GM21526 (cell line): Measurements from ENCODE around the gene ROBO1.
"Not testable (repeated sequence)": the region's sequence is repeated elsewhere in the genome, so short reads cannot be mapped to it uniquely, and the experiment has no call there.

ENCODE experiments used
- ATAC-seq: cut with Tn5 transposase; IDR thresholded peaks from one replicate; pipeline ENCODE4 v1.9.1; 2021; ENCODE audit warnings: moderate library complexity; ENCODE audit not compliant: unreplicated experiment, low FRiP score

Gene ROBO1

DNA sequence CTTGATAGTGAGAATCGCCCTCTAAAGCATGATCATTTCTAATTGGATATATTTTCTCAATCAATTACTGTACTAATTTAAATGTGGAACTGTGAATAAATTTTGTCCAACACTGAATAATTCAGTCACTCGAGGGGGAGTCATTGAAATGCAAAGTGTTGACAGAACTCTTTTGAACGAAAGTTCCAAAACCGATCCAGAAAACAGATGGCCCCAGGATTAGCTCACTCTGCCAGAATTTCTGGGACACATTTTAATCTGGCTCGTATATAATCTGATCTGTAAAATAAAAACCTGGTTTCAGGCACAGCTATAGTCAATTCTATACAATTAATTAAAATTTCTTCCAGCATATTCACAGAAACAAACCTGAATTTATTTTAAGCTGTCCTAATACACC is 580.4 kb downstream of the ROBO1 start:
- no peak for ATAC-seq

DNA sequence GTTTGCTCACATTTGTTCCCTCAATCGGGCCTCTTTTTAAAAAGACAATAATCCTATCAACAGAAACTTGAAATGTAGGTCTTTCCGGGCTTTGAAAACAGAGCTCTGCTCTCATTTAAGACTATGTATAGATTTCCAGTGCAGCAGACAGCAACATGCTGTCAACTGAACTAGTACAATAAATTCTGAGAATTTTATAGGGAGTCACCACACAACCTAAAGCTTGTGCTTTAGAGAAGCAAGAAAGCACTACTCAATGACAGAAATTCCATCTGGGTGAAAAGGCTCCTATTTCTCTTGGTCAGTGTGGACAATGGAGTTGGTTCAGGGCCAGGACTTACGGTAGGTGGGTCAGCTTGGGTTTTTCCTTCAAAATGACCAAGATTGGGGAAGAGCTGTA is 583.5 kb downstream of the ROBO1 start:
- no peak for ATAC-seq

DNA sequence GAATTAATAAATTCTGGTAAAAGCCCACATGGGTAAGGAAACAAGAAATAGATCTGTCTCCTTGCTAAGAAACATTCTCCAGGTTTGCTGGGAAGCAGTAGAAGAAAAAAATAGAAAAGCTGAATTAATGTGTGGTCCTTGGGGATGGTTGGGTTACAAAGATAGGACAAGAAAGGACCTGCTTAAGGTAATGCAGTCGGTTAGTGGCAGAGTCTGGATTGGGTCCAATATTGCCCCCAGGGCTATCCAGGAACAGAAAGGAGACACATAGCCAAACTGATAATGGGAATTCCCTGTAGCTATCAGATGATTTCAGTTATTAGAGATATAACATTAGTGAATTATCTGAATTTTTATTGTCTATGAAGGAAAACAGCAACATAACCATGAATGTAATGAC is 584.3 kb downstream of the ROBO1 start:
- no peak for ATAC-seq

DNA sequence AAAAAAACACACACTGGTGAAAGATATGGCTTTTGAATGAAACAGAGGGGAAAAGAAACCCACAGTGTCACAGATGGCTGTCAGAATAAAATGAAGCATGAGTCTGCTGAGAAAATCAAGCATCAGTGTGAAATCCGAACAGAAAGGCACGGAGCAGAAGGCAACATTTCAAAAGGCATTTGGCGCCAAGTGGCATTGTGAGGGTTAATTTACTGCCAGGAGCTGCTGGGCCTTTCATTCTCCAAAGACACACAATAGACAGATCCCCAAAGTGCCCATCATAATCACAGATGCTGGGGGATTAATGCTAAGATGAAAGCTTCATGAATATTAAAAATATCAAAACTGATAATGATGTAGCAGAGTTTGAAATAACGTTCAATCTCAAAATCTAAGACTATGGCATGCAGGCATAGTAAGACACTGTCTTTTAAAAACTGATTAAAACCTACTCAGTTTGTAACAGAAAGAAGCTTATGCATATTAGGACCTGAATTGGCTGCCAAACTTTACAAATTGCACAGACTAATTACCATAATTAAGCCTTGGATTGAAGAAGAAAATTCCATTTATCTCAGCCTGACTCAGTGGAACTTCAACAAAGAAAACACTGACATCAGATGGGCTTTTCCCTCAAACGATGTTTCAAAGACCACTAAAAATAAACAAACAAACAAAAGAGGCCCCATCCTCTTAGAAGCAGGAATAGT is 589.2 kb downstream of the ROBO1 start:
- ATAC-seq: no peak

DNA sequence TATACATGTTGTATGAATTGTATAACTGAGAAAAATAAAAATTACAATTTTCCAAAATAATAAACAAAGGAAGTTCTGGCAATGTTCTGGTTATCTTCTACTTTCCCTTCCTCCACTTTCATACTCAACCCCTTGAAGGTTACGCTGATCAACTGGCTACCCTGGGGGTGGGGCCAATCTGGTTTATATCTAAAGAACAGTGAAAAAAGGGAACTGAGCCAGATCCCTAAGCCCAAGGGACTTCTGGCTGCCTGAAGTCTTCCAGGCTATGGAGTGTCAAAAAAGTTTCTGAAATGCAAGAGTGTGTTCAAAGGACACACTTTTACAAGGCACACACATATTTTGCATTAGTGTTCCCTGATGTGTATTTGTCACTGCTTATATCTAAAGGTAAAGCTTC is 591.9 kb downstream of the ROBO1 start:
- ATAC-seq: no peak

DNA sequence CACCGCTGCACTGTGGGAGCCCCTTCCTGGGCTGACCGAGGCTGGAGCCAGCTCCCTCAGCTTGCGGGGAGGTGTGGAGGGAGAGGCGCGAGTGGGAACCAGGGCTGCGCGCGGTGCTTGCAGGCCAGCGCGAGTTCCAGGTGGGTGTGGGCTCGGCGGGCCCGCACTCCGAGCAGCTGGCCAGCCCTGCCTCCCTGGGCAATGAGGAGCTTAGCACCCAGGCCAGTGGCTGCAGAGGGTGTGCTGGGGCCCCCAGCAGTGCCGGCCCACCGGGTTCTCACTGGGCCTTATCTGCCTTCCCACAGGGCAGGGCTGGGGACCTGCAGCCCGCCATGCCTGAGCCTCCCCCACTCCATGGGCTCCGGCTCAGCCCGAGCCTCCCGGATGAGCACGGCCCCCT is 594.5 kb downstream of the ROBO1 start:
- not testable (repeated sequence) for ATAC-seq

DNA sequence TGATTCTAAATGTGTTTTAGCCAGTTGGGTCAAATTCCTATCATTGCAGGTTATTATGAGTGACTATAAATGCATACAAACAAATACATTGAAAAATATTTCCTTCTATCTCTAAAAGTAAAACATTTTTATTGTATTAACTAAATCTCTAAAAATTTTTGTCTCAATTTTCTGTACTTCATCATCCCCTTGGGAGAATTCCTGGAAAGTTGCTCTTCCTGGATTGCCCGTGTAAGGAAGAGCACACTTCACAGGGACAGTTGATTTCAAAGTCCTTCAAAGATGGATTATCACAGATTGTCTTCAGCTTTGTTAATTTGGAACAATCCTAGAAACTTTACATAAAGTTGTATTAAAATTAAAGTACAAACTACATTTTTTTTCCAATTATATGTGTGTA is 595.6 kb downstream of the ROBO1 start:
- no peak for ATAC-seq

DNA sequence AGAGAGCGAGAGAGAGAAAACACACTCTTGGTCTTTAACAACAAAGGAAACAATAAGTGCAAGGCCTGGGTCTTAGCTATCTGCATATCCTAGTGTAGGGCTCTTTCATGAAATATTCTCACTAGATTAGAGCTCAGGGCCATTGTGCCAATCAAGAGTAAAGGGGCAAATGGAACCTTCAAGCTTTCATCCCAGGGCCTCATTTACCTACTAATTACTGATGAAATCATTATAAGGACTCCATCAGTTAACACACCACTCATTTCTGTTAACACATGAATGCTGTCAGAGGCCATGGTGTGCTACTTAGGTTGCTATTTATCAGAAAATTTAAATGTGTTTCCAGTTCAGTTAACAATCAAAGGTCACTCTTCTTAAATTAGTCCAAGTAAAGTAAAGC is 597.8 kb downstream of the ROBO1 start:
- no peak for ATAC-seq

DNA sequence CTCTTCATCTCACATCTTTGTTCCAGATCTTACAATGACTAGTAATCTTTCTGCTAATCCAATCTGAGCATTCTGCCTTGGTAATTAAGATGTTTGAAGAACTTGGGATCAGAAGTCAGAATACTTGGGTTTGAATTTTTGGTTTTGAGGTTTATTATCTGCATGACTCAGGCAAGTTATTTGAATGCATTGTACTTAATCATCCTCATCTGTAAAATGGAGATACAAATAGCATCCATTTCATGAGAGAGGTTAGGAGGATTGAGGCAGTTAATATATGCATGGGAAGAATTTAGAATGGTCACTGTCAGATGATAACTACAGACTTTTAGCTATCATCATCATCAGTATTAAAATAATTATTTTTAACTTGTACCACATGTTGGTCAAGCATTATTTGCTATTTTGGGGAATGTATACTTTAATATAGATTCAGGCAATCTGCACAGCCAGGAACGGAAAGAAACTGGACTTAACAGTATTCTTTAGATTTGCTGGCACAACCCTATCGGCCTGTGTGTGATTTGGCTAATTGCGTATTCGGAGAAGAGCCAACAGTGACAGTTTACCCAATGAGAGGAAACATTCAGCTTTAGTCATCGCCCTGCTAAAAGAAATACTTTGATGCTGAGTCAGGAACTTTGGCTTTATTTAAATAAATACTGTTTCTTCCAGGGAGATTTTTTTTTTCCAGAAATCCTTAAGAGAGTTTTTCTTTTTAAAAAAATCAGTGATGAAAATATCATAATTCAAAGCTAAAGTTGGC is 600.0 kb downstream of the ROBO1 start:
- ATAC-seq: no peak

DNA sequence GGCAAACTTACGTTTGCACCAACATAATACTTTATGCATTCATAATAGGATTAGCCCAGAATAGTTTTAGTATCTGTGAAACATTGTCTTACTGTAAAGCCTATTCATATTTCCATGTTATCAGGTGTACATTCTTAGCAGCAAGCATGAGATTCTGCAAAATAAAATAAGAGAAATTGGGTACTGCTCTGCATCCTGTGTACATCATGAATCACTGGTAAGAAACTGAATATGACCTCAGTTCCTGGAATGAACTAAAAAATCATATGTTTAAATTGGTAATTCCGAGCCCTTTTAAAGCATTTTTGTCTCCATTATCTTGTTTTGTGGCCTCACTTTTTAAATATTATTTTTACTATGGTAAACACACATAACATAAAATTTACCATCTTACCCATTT is 605.1 kb downstream of the ROBO1 start:
- ATAC-seq: no peak

DNA sequence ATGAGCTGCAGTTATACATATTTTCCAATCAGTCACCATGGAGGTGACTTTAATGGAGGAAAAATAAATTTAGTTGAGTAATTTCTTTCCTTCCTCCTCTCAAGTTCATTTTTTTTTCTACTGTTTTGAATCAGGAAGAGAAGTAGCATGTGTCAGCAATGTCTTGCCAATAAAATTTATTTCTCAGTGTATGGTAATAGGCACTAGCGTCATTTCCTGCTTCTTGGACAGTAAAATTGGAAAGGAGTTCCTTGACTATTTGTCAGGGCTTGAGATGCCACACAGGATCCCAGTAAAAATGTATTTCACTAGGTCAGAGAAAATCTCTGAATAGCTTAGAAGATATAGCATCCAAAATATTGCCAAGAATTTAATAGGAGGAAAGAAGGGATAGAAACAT is 605.9 kb downstream of the ROBO1 start:
- ATAC-seq: no peak

DNA sequence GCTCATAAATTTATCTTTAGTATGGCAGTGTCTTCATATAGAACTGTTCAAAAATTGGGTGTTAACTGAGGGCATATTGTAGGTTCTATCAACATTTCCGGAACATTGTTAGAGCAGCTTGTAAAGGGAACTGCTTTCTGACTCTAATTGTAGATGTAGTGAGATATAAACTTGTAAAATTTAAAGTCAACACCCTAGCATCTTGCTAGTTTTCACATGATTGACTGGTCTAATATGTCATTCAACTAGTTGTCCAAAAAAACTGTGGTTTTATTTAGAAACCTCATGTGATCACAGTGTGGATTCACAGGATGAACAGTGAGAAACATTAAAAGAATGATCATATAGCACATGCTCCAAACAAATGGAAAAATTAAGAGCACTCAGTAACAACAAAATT is 607.4 kb downstream of the ROBO1 start:
- ATAC-seq: no peak

DNA sequence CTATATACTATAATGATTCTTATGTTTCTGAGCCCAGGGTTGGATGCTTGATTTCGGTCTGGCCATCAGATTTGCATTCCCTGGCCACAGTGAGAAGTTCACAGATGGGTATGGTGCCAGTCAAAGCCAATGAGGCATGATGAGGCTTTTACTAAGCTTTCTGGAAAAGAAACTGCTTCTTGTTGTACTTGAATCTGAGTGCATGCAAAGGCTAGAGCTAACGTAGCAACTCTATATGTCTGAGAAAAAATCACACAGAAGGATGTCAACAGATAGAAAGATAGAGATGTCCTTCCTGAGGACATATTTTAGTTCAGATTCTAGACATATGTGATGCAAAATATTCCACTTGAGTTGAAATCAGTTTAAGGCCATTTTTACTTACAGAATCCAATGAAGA is 608.1 kb downstream of the ROBO1 start:
- ATAC-seq: no peak

DNA sequence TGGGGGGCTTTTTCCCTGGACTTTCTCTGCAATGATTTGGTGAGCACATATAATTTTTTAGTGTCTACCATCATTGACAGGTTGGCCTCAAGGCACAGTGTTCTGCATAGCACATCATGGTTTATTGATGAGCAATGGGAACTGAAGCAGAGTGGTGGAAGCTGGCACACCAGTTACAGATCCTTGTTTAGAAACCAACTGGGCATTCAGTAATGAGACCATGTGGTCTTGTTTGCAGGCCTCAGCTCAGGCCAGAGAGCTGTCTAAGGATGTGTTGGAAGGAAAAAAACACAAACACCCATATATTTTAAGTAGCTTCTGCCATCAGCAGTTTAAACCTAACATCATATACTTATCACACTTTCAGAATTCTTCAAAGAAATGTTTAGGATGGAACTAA is 610.6 kb downstream of the ROBO1 start:
- ATAC-seq: no peak

DNA sequence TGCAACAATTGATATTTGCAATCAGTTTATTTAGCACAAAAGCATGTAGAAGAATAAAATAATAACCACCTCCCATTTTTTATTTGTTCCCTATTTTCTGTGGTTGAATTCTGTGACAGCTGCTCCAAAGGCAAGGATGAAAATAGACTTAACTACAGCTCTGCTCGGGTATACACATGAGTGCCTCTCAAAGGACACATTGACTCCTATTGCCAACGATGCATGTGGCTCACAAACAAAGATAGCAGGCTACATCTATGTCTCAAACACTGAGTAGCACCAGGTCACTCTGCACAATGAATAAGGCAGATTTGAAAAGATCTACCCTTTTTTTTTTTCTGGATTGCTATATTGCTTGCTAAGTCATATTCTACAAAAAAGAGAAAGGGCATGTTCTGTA is 612.9 kb downstream of the ROBO1 start:
- ATAC-seq: no peak

DNA sequence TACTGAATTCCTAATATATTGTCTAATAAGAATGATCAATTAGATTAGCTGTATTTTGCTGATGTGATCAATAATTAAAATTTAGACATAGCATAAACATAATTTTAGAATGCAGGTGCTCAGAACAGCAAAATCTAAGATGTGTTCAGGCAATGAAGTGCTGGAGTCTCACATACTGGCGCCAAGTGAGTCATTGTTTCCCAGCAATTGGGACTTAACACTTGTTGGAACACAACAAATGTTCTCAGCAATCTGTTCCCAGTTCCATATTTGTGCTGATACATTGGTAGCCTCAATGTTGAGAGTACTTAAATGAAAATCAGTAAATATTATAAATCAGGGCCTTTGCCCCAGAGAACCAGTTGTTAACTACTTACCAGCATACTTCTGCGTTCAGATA is 619.0 kb downstream of the ROBO1 start:
- no peak for ATAC-seq

DNA sequence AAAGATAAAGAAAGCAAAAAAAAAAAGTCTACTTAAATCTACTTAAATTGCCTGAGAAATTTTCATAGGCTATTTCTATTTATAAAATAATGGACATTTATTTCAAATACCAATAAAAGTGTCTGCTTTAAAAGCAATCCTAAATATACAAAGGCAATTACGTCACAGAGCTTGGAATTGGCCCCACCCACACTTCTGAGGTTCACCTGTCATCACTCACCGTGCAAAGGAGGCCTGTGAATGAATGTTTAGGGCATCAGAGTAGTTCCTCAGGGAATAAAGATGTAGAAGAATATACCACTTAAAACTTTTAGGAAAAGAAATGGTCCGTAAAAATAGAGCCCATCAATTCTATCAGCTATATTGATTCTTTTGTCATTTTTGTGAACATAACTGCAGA is 621.8 kb downstream of the ROBO1 start:
- ATAC-seq: no peak

DNA sequence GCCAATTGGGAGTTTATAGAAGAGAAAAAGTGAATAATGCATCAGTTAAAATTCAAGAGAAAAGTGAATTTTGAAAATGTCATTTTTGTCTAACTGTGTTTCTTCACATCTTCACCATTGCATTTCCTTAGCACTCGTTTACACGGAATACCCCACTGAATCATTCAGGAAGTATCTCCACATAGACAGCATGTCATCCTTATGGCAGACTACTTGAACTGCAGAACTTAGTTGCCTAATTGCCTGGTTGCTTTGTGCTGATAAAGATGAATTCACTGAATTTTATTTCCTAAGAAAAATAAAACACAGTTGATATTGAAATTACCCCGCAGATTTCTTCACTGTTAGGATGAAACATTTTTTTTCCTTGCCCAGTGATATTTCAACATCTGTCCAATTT is 627.1 kb downstream of the ROBO1 start:
- ATAC-seq: no peak

DNA sequence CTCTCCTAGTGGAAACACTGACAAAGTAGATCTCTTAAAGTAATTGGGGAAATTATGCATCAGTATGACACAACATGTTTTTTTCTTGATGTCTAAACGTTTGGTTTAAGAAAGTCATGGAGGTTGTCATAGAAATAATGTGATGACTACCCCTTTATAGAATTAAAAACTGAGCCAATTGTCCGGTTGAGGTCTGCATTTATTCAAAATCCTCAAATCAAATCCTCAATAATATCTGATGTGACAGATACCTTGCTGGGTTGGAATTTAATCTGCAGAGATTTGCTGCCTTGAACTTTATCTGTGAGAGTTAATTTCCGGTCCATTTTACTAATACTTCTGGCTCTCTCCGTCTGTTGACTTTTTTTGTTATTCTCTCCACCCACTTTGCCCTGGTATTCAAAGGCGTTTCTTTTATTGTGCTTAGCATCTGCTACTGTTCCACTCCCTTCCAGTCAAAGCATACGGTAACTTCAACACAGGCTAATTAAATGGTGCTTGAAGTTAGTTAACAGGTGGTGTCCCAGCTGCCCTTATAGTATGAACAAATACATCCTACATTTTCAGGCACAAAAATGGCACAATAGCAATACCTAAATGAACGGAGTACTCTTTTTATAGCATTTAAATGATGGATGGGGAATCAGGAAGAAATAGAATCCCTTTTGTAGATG is 628.3 kb downstream of the ROBO1 start:
- ATAC-seq: no peak

DNA sequence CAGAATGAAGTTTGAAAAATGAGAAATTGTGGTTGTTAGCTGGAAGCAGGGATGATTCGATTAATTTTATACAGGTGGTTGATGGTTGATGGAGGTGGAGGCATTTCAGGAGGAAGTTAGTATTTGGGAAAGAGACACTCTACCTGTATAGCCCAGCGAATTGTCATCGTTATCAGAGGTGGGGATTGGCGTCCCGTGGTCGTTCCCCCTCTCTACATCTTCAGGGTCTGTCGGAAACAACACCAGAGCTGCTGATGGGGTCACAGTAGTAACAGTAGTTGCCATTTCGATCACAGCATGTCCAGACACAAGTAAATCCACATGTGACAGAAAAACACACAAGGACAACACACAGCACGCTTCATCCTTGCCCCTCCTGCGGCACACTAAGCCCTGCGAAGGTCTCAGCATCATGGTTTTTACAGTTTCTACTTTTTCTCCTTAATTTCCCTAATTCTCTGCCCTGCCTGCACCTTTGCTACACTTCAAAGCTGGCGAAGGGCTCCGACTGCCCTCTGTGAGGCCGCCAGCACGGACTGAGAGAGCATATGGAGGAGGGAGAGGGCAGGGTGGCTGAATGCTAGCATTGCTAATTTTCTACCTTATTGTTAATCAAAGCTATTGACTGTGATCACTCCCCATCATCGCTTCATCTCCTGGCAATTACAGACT is 642.3 kb downstream of the ROBO1 start:
- no peak for ATAC-seq

DNA sequence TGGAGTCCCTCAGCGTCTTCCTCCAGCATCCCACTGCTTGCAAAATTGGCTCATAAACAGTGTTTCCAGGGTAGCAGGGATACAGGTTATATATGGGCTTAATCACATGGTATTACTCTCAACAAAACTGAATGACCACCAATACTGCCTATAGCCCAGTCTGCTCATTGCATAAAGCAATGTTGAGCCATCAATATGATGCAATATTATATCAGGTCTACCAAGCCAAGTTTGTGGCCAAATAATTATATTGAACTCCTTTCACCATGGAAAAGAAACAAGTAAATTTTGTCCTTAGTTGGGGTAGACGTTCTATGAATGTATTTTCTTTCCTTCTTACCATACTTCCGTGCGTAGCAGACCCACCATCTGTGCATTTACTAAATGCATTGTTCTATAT is 652.3 kb downstream of the ROBO1 start:
- ATAC-seq: no peak
